Activated CD8-positive, alpha-beta T cell treated with anti-CD3 and anti-CD28 coated beads for 36 hours (primary cell): ENCODE data around the gene CNPY3. TPM values are rescaled to one million over a fixed set of nuclear protein-coding genes. Genes with fewer than 3 reads are reported as not detected.
A peak's percentile ranks its signal among the peaks of the same experiment; 100 is the strongest.

Source experiments
- ATAC-seq: fragments of 200-7000 bp; cut with Tn5 transposase; one replicate; pipeline ENCODE4 v1.10.0; 2021; ENCODE audit warnings: mild to moderate bottlenecking, moderate library complexity
- CTCF ChIA-PET: fragments of 350-600 bp; sonication (Branson Sonifier 250); formaldehyde crosslinking; loops from one replicate; lab custom pipeline; 2021; ENCODE audit warnings: antibody characterized with exemption; lab: Charles Lee
- POLR2A ChIA-PET: fragments of 350-600 bp; sonication (Branson Sonifier 250); formaldehyde crosslinking; loops from one replicate; lab custom pipeline; 2021; ENCODE audit warnings: antibody characterized with exemption; lab: Charles Lee
- DNase-seq: peaks from one replicate; pipeline ENCODE4 v3.0.0-alpha.2; 2020
- H3K27ac Mint-ChIP-seq: one replicate; pipeline ENCODE4 v1.8.0; 2021; ENCODE audit warnings: mild to moderate bottlenecking, mixed read lengths
- H3K27me3 Mint-ChIP-seq: one replicate; pipeline ENCODE4 v1.8.0; 2021; ENCODE audit warnings: mixed read lengths
- H3K36me3 Mint-ChIP-seq: one replicate; pipeline ENCODE4 v1.8.0; 2021; ENCODE audit warnings: low read depth, mixed read lengths
- H3K4me1 Mint-ChIP-seq: one replicate; pipeline ENCODE4 v1.8.0; 2021; ENCODE audit warnings: low read depth, mixed read lengths
- H3K4me3 Mint-ChIP-seq: one replicate; pipeline ENCODE4 v1.8.0; 2021; ENCODE audit warnings: mild to moderate bottlenecking, moderate library complexity, mixed read lengths
- H3K9me3 Mint-ChIP-seq: one replicate; pipeline ENCODE4 v1.8.0; 2021; ENCODE audit warnings: mixed read lengths
- CTCF ChIP-seq: fragments of 200-600 bp; IDR thresholded peaks from one replicate; pipeline ENCODE4 v1.8.0; 2022; ENCODE audit warnings: antibody characterized with exemption, mild to moderate bottlenecking
- intact Hi-C: fragments of 100-400 bp; cut with micrococcal nuclease; formaldehyde crosslinking; loops from one replicate; pipeline ENCODE4 v1.10.0; 2022
- total RNA-seq, 2 experiments: library from RNA; stranded (reverse); gene quantifications; one replicate each; pipeline ENCODE4 v1.2.3, GENCODE V29; 2021

Gene CNPY3
- total RNA-seq, 2 experiments from 2014 or later = 46.2 to 46.8 TPM

- intact Hi-C loops = loop anchor here (5.0 kb wide), 1 partner anchor 34 kb away; the partner anchor contains the start of genes KLHDC3 and MEA1
- no peaks in the 10 kb centered on the region for H3K9me3 Mint-ChIP-seq
- no peak for DNase-seq
- peaks cover 45% of the 10 kb centered on the region for H3K4me1 Mint-ChIP-seq
- TF ChIP-seq CTCF = no peak
- H3K27me3 Mint-ChIP-seq = no peaks in the 10 kb centered on the region
- H3K27ac Mint-ChIP-seq = peak overlapping the region; percentile 81
- H3K4me3 Mint-ChIP-seq = peak overlapping the region; percentile 88
- ChIA-PET POLR2A (interaction anchor here (0.7 to 3.8 kb wide), 14 partner anchors 8 to 196 kb away, joined by 3 to 38 read pairs (median 6); partner anchors contain the start of genes CNPY3, CUL7 and KLHDC3), CTCF (interaction anchor here (2.5 kb wide), 1 partner anchor 49 kb away, joined by 10 read pairs; the partner anchor contains the start of gene CNPY3)
- H3K36me3 Mint-ChIP-seq = peaks cover 20% of the 10 kb centered on the region
- no peak for ATAC-seq
Observed at GRCh38 chr6:42978487-42978838, 49.2 kb downstream of the CNPY3 start.

DNA sequence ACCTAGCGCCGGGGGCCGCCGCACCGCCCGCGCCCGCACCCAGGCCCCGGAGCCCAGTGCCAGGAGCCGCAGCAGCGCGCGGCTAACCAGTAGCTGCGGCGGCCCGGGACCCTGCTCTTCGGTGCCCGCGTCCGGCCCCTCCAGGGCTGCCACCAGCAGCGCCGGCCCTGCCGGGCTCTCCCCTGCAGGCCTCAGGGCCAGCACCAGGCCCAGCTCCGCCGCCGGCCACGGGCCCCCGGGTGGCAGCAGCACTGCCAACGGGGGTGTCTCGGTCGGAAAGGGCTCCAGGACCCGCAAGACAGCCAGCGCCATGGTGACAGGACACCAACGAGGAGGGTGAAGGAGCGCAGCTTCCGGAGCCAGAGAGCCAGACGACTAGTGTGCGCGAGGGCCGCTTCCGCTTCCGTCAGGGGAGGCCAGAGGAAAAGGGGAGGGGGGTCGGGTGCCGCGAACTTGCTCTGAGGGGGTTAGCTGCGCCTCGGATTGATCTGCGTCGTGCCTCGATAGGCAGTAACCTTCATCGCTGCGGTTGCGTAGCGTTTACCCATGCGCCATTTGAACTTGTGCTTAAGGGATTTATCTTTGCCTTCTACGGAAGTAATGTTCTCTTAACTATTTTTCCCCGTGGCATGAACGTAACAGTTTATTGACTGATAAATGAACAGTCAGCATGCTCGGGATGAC, 49.7 kb downstream of the CNPY3 start, which contains the start of gene PEX6:
PEX6 (minus strand) TSS at position 343 of the 684 bp plus-strand sequence; CDS start at position 312, 31 bp downstream.
- peak; percentile 92 for ATAC-seq
- Mint-ChIP-seq H3K27me3 (no peaks in the 10 kb centered on the region), H3K4me3 (peak within 1 kb of the TSS; percentile 88), H3K36me3 (peaks cover 20% of the 10 kb centered on the region), H3K27ac (peak within 1 kb of the TSS; percentile 95), H3K4me1 (peaks cover 45% of the 10 kb centered on the region), H3K9me3 (no peaks in the 10 kb centered on the region)
- TF ChIP-seq CTCF = no peak
- intact Hi-C loops = loop anchor here (1.0 to 5.0 kb wide), 2 partner anchors 33 to 49 kb away; partner anchors contain the start of genes KLHDC3 and MEA1
- ChIA-PET POLR2A (interaction anchor here (0.6 to 3.8 kb wide), 28 partner anchors 9 to 271 kb away, joined by 3 to 38 read pairs (median 4); partner anchors contain the start of genes CNPY3, CUL7, KLHDC3 and PTCRA), CTCF (interaction anchor here (1.3 to 2.5 kb wide), 3 partner anchors 49 to 165 kb away, joined by 8 to 10 read pairs (median 9); partner anchors contain the start of gene CNPY3)
- peak; percentile 94 for DNase-seq

- H3K27ac Mint-ChIP-seq = peak overlapping the region; percentile 95
- H3K9me3 Mint-ChIP-seq = no peaks in the 10 kb centered on the region
- no peaks in the 10 kb centered on the region for H3K27me3 Mint-ChIP-seq
- H3K4me1 Mint-ChIP-seq = peaks cover 43% of the 10 kb centered on the region
- peaks cover 19% of the 10 kb centered on the region for H3K36me3 Mint-ChIP-seq
- H3K4me3 Mint-ChIP-seq = peak overlapping the region; percentile 85
- POLR2A ChIA-PET = interaction anchor here (0.6 to 3.8 kb wide), 26 partner anchors 8 to 272 kb away, joined by 3 to 38 read pairs (median 4); partner anchors contain the start of genes CNPY3, CUL7, KLHDC3 and PTCRA
- CTCF ChIA-PET = interaction anchor here (1.3 to 2.5 kb wide), 3 partner anchors 50 to 164 kb away, joined by 8 to 10 read pairs (median 9); partner anchors contain the start of gene CNPY3
- intact Hi-C loops = loop anchor here (1.0 to 5.0 kb wide), 2 partner anchors 33 to 49 kb away; partner anchors contain the start of genes KLHDC3 and MEA1
- no peak for TF ChIP-seq CTCF
- ATAC-seq (peak; percentile 17), DNase-seq (peak; percentile 49)
Observed at GRCh38 chr6:42979523-42980177, 50.4 kb downstream of the CNPY3 start.

GRCh38 chr6:42981836-42982235, 52.6 kb downstream of the CNPY3 start:
- H3K9me3 Mint-ChIP-seq = no peaks in the 10 kb centered on the region
- CTCF ChIA-PET = no interaction called here
- intact Hi-C loops = no loop called here
- peak overlapping the region; percentile 2 for H3K27ac Mint-ChIP-seq
- H3K36me3 Mint-ChIP-seq = peaks cover 10% of the 10 kb centered on the region
- DNase-seq = no peak
- POLR2A ChIA-PET = no interaction called here
- H3K27me3 Mint-ChIP-seq = no peaks in the 10 kb centered on the region
- no peak overlapping the region for H3K4me3 Mint-ChIP-seq
- no peak for TF ChIP-seq CTCF
- H3K4me1 Mint-ChIP-seq = peaks cover 43% of the 10 kb centered on the region
- no peak for ATAC-seq
